Activated CD4-positive, alpha-beta T cell treated with anti-CD3 and anti-CD28 coated beads, Interleukin-2, amount 50 U/mL, for 1 hour (primary cell): ENCODE results near the gene EFCAB7.
A peak's percentile ranks its signal among the peaks of the same experiment; 100 is the strongest.

Experiments used
- DNase-seq: peaks from one replicate; pipeline ENCODE4 v3.0.0-alpha.2; 2020

Gene EFCAB7

GRCh38 chr1:63611231-63611630 lies 87.9 kb downstream of the EFCAB7 start:
- no peak for DNase-seq

GRCh38 chr1:63612564-63612963 lies 89.2 kb downstream of the EFCAB7 start:
- no peak for DNase-seq

GRCh38 chr1:63612971-63613370 lies 89.6 kb downstream of the EFCAB7 start:
- DNase-seq = no peak

GRCh38 chr1:63615768-63616420 lies 92.6 kb downstream of the EFCAB7 start:
- peak; percentile 41 for DNase-seq

- DNase-seq = no peak
Observed at GRCh38 chr1:63617450-63617849, 94.1 kb downstream of the EFCAB7 start.

GRCh38 chr1:63618011-63618410 lies 94.7 kb downstream of the EFCAB7 start:
- DNase-seq = no peak

GRCh38 chr1:63619558-63619957 lies 96.2 kb downstream of the EFCAB7 start:
- no peak for DNase-seq

GRCh38 chr1:63620671-63621070 lies 97.3 kb downstream of the EFCAB7 start:
- no peak for DNase-seq

- DNase-seq = no peak
Observed at GRCh38 chr1:63621075-63621474, 97.8 kb downstream of the EFCAB7 start.

- no peak for DNase-seq
Observed at GRCh38 chr1:63621698-63622097, 98.4 kb downstream of the EFCAB7 start.
